ENCODE results near the gene TP53RK.

Gene TP53RK

DNA sequence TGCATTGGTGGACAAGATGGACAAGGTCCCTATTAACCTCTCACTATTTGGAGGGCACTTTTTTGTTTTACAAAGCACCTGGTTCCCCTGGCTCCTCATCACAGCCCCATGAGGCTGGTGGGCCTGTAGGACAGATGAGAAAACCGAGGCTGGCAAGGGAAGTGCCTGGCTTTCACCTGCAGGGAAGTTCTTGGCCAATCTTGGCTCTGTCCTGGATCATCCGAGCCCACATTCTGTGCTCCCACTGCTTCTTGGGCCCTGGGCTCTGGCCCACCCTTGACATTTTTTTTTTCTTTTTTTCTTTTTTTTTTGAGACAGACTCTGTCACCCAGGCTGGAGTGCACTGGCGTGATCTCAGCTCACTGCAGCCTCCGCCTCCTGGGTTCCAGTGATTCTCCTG is 52.7 kb downstream of the TP53RK start:
- Mint-ChIP-seq H3K27me3 (peaks cover 65% of the 10 kb centered on the region), H3K9me3 (no peaks in the 10 kb centered on the region), H3K4me1 (no peaks in the 10 kb centered on the region), H3K27ac (ENCODE audit: low read depth) (no peak overlapping the region), H3K36me3 (ENCODE audit: insufficient read depth) (no peaks in the 10 kb centered on the region), H3K4me3 (no peak overlapping the region)
- DNase-seq (ENCODE audit: low spot score in 2 of 2) (no peak), ATAC-seq (replicated peaks; ENCODE audit: extremely low read depth, poor library complexity, severe bottlenecking) (no peak)

DNA sequence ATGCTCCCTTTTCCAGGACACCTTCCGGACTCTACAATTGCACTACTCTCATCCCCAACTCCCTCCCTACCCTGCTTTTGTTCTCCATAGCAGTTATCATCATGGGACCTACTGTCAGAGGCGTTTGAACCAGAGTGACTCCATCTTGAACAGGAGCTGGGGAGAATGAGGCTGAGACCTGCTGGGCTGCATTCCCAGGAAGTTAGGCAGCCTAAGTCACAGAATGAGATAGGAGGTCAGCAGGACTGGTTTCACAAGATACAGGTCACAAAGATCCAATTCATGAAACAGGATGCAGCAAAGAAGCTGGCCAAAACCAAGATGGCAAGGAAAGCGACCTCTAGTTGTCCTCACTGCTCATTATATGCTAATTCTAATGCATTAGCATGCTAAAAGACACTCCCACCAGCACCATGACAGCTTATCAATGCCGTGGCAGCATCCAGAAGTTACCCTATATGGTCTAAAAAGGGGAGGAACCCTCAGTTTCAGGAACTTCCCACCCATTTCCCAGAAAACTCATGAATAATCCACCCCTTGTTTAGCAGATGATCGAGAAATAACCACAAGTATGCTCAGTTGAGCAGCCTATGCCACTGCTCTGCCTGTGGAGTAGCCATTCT is 53.6 kb downstream of the TP53RK start:
- Mint-ChIP-seq H3K9me3 (no peaks in the 10 kb centered on the region), H3K4me3 (no peak overlapping the region), H3K4me1 (no peaks in the 10 kb centered on the region), H3K36me3 (ENCODE audit: insufficient read depth) (no peaks in the 10 kb centered on the region), H3K27ac (ENCODE audit: low read depth) (no peak overlapping the region), H3K27me3 (peaks cover 65% of the 10 kb centered on the region)
- DNase-seq (ENCODE audit: low spot score in 2 of 2) (no peak), ATAC-seq (replicated peaks; ENCODE audit: extremely low read depth, poor library complexity, severe bottlenecking) (no peak)

DNA sequence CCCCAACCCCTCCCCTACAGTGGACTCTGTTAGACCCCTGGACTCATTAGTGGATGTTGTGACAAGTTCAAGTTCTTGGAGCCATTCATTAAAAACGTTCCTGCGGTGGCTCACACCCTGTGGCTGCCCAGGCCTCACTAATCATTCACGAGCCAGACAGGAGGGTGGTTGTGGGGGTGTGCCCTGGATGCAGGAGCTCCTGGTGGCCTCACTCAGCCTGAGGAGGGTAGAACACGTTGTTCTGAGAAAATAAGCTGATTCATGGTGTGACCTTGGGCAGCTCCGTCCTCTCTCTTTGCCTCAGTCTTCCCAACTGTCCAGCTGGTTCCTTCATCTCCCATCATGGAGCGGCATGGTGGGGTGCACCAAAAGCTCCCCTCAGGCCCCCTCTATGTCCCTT is 54.7 kb downstream of the TP53RK start:
- ATAC-seq (replicated peaks; ENCODE audit: extremely low read depth, poor library complexity, severe bottlenecking), result no peak
- Mint-ChIP-seq H3K9me3 (no peaks in the 10 kb centered on the region), H3K27ac (ENCODE audit: low read depth) (no peak overlapping the region), H3K27me3 (peaks cover 65% of the 10 kb centered on the region), H3K36me3 (ENCODE audit: insufficient read depth) (no peaks in the 10 kb centered on the region), H3K4me3 (no peak overlapping the region), H3K4me1 (no peaks in the 10 kb centered on the region)
- DNase-seq (ENCODE audit: low spot score in 2 of 2), result no peak
